HG03159 (cell line): ENCODE results near the gene CTXND2.

Experiments used
- ATAC-seq: cut with Tn5 transposase; IDR thresholded peaks from one replicate; pipeline ENCODE4 v1.9.1; 2021; ENCODE audit warnings: mild to moderate bottlenecking, moderate library complexity; ENCODE audit not compliant: unreplicated experiment

CTXND2 gene

DNA sequence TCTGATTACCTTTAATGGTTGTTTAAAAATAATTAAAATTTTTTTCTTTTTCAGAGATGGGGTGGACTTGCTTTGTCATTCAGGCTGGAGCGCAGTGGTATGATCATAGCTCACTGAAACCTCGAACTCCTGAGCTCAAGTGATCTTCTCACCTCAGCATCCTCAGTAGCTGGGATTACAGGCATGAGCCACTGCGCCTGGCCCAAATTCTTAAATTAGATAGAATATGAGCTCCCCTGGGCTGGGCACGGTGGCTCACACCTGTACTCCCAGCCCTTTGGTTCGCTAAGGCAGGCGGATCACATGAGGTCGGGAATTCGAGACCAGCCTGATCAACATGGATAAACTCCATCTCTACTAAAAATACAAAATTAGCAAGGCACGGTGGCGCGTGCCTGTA is 70.7 kb downstream of the CTXND2 start:
- no peak for ATAC-seq

DNA sequence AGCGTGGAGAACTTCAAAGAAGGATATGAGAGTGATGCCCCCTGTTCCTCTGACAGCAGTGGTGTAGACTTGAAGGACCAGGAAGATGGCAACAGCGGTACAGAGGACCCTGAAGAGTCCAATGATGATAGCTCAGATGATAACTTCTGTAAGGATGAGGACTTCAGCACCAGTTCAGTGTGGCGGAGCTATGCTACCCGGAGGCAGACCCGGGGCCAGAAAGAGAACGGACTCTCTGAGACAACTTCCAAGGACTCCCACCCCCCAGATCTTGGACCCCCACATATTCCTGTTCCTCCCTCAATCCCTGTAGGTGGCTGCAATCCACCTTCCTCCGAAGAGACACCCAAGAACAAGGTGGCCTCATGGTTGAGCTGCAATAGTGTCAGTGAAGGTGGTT is 73.7 kb downstream of the CTXND2 start:
- ATAC-seq, result no peak

DNA sequence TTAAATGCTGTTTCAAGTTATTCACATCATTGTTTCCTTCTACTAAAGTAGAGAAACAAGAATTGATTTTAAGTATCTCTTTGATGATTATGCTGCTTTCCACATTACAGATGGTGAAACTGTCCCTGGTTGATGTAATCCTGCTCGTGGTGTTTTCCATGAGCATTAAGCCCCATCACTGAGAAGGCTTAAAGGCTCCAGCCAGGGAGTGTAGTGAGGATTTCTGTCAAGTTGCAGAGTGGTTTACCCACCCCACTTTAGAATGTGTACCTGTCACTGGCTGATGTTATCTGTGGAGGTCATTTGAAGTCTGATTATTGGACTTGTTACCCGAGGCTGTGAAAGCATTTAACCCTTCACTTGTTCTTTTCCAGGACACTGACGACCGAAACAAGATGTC is 74.8 kb downstream of the CTXND2 start:
- ATAC-seq, result no peak
